ENCODE data around the gene KIF2A.

DNA sequence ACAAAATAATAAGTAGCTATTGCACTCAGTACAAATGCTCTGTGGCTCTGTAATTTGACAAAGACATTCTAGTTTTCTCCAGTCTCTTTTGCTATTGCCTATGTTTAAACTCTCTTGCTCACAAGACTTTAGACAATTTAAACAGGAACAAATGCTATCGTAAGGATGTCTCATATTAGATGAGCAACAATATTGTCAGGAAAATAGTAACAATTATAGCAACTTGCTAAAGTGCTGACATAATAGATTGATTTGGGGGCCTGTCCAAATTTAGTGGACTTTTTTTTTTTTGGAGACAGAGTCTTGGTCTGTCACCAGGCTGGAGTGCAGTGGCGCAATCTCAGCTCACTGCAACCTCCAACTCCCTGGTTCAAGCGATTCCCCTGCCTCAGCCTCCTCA, 11.8 kb downstream of the KIF2A start:
- TF ChIP-seq YY1 (IDR thresholded peaks at IDR 0.05; ENCODE audit: low read depth) (no peak), NFIC (IDR thresholded peaks at IDR 0.05) (no peak)

Measured in Ishikawa (cell line).